GM18907 (cell line): ENCODE results near the gene CHN2.

Experiments used
- ATAC-seq: cut with Tn5 transposase; IDR thresholded peaks from one replicate; pipeline ENCODE4 v1.9.1; 2021; ENCODE audit warnings: mild to moderate bottlenecking, moderate library complexity; ENCODE audit not compliant: unreplicated experiment

Gene CHN2

DNA sequence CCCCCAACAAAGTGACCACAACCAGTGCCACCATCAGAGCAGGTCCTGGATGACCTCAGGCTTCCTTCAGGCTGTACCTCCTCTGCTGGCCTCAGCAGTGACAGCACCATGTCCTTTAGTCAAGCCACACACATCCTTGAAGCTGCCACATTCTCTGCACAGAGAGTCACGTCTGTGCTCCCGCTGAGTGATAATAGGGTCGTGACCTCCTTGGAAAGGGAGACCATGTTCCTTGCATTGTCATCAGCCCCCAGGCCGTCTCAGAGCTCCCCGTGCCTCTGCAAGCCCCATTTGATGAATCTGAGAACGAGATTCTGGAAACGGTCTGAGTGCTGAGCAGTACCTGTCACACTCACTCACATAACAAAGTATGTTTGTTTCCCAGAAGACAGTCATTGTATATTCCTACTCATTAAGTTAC lies 262.6 kb downstream of the CHN2 start:
- ATAC-seq, result no peak

DNA sequence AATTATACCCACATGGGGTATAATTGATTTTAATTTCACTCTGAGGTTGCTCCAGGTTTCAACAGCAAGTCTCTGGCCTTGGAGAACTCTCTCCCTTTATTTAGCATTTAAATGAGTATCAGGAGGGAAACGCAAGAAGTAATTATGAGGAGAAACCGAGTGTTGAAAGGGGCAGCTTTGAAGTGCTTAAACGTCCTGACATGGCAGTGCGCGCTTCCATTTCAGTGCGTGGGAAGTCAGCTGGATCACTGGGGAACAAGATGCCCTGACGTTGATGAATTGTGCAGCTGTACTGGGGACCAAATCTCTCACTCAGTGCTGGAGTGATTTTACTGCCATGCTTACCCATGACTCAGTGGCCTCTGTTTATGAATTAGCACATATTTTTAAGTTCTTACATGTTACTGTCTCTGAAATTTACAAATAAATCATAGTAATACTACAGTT lies 263.0 kb downstream of the CHN2 start:
- no peak for ATAC-seq

GRCh38 chr7:29458933-29459332 lies 264.4 kb downstream of the CHN2 start:
- ATAC-seq, result no peak

DNA sequence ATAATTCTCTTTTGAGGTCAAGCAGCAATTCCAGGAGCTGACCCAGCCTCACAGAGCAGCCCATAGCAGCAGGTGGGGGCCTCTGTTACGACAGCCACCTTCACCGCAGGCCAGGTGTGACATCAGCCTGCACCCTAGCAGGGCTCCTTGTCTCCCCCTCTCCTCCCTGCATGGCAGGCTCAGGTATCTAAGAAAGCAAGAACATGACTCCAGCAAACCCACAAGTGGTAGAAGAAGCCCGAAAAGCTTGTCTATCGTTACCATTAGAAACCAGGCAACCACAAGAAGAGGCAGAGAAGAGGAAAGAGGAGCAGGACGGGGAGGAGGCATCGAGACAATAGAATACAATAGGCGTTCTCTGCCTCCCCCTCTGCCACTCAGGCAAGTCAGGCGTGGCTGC lies 265.0 kb downstream of the CHN2 start:
- no peak for ATAC-seq

DNA sequence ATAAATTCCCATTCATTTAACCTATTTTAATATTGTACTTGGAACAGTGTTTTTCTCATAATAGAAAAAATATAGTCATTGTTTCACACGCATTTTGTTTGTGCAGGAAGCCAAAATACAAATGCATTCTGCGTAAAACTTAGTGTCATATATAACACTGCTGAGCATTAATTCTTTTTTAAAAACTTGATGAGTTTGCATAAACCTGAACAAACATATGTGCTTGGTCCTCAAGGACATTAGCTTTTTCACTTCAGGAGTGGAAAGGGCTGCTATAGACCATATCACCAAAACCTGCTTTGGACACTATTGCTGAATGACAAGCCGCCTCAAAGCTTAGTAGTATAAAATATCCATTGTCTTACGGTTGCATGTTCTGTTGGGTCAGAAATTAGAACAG lies 267.4 kb downstream of the CHN2 start:
- no peak for ATAC-seq

DNA sequence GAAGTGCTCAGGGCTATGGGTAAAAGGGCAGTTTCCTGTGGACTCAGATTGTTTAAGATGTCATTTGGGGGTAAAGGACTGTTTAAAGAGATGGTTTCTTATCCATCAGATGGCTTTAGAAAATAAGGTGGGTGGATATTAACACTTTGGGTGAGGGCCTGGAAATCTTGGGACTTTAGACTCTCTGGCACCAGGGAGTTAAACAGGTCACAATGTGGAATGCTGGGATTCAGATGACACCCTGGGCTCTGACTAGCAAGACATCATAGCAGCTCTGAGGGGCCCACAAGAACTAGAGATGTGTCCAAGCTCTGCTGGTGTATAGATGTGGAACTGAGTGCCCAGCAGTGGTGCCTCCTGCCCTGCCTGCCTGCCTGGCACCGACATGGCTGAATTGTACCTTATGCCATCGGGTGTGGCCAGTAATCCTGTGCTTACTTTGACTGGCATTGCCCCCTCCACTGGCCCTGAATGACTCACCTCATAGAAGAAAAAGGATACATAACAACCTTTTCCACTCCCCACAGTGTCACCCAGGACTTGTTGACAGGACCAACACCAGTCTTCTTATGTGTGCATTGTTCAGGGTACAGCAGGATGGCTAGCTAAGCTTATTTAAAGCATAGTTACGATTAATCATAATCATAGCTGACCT lies 269.1 kb downstream of the CHN2 start:
- no peak for ATAC-seq

GRCh38 chr7:29464753-29465152 lies 270.2 kb downstream of the CHN2 start:
- no peak for ATAC-seq

- ATAC-seq, result no peak
These were observed 272.8 kb downstream of the CHN2 start for GRCh38 chr7:29467193-29467926.

DNA sequence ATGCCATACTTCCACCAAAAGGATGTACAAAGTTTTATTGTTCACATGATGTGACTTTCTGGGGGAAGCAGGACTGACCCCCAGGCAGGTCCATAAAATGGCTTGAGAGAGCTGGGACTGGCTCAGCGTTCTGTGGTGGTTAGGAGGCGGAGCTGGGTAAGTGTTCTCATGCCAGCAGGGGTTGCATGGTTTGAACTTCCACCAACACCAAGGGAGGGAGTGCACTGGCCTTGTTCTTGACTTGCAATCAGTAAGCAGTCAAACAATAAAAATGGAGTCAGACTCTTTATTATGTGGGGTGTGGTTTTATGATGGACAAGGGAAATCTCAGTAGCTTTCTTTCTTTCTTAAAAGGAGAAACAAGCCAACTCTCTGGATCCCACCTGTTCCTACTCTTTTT lies 273.6 kb downstream of the CHN2 start:
- ATAC-seq, result no peak

DNA sequence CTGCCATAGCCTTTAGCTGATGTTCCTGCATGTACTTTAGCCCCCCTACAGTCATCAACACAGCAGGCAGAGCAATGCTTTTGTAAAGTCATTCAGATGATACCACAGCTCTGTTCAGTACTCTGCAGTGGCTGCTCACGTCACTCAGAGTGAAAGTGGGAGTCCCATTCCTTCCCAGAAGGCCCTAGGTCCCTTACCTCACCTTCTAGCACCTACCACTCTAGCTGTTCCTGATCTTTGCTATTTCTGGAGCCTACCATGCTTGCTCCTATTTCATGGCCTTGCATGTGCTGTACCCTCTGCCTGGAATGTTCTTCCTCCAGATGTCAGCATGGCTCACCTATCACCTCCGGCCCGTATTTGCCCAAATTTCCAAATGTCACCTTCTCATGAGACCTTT lies 274.7 kb downstream of the CHN2 start:
- ATAC-seq, result no peak

DNA sequence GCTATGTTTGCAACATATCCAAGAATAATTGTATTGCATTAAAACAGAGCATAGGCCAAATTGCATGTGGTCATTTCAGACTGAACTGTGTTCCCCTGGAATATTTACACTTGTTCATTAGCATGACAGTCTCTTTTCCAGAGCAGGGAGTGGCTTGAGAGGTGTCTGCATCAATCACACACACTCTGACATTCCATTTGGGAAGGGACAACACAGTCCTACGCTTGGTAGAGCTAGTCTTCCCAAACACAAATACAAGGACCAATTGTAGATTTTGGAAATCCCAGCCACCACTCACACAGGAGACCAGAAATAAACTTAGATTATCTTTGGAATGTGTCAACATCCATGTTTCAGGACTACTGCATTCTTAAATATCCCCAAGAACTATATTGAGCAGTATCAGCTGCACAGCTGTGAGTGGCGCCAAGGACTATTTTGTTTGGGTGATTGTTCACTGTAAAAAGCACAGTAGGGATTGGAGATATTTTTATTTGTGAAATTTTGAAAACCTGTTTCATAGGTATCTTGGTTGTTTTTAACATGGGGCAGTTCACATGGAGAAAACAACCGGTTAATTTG lies 275.5 kb downstream of the CHN2 start:
- no peak for ATAC-seq

- no peak for ATAC-seq
These were observed 277.0 kb downstream of the CHN2 start for GRCh38 chr7:29471444-29472138.

DNA sequence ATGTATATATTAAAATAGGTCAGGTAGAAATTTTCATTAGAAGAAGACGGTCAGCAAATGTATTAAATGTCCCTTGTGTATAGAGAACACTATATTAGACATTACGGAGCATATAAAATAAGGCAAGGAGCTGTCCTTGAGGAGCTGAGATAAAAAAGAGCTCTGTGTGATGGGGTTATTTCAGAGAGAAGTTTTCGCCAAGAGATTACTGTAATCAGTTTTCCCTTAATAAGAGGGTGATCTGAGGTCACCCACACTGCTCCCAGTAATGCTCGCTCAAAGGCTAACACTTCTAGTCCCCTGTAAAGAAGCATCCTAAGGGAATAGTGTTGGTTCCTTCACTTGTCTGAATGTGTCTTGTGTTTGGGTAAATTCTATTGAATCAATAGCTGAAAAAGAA lies 282.3 kb downstream of the CHN2 start:
- no peak for ATAC-seq

DNA sequence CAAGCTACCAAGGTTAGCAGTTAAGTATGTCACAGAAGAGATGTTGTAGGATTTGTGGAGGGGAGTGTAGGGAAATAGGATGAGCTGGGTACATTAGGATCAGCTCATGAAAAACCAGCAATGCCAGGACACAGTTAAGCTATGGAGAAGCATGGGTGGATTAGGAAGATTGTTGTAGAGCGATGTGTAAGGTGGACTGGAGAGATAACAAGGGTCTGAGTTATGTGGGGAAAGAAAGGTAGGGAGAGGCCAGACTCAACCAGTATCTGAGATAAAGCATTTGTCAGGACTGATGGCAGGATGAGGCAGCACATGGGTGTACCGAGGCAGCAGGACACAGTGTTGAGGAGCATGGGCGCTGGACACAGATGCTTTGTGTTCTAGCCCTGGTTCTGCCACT lies 283.7 kb downstream of the CHN2 start:
- ATAC-seq, result no peak

DNA sequence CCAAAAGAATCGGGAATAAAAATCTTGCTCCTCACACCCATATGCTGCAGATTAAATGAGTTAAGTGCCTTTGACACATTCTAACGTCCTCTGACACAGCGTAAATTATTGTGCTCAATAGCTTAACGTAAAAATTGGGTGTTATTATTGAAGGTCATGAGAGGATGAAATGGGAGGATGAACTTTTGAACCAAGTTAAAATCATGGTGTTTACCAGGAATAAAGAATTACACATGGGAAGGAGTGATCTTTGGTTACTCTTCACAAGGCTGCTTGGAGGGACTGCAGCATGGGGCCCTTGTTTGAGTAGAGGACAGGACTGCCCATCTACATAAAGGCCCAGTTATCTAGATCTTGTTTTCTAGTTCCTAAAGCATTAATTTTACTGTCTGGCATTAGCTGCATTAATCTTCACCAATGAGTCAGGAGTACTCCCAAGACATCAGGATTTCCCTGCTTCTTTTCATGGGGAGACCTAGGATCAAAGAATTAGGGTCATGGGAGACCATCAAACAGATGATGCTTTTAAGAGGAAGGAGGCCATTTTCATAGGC lies 284.2 kb downstream of the CHN2 start:
- no peak for ATAC-seq

DNA sequence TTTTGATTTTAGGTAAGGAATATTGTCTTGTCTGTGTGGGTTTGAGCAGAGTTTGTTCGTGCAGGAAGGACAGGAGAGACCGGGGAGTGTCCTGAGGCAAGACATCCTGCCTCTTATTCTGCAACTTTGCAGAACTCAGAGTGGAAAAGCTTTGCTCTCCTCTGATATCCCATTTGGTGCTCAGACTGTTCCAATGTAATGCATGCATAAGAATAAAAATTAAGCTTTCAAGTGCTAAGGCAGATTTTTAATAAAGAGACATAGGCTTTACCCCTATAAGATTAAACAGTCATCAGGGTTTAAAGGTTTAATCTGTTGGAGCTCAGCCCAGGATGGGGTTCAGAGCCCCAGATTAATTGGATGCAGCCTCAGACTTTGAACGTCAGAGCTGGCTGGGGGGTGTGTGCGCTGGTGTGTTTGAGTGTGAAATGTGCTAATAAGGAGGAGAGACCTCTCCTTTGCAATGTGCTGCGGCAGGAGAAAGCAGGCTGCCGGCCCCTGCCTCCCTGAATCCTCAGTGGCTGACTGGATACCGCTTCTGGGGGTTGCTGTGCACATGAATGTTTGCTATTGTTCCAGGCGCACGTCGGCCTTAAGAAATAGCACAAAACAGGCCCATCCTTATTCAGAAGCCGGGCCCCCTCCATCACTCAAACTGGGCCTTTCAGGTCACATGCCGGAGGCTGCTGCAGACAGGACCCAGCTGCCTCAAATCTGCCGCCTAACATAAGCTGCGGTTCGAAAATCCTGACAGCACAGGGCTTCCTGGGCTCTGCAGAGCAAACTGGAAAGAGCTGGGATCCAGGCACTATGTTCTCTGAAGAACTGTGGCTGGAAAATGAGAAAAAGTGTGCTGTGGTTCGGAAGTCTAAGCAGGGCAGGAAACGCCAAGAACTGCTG lies 285.0 kb downstream of the CHN2 start:
- ATAC-seq, result no peak

DNA sequence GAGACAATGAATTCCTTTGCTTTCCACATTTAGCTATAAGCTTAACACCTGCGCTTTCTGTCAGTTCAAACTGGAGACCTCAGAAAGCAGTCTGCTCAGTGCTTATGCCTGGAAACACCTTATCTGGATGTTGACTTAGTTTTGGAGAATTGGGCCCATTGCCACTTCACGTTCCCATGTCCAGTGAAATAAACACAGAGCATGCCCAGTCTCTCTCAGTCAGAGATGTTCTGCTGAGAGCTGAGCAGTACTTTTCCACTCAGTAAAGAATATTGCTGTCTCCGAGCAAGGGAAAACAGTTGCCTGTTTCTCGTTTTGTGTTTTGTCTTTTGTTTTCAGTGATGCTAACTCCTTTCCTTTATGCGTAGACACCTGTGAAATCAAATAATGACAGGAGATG lies 285.9 kb downstream of the CHN2 start:
- no peak for ATAC-seq

GRCh38 chr7:29480934-29481651 lies 286.5 kb downstream of the CHN2 start:
- ATAC-seq, result no peak

DNA sequence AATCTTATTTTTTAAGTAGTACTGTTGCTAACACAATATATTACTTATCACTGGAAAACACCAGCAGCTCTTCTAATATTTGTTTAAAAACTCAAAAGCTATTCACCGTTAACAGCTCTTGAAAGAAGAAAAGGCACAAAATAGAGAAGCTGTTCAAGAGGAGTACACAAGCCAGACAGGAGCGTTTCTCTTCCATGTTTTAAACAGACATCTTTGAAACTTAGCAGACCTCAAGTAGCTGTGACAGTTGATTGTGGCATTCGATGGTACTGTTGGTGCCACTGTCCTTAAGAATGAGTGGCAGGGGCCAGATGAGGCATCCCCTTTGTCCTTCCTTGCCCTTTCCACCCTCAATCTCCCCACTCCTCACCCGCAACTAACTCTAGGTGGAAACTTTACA lies 287.5 kb downstream of the CHN2 start:
- ATAC-seq, result no peak
